Measurements from ENCODE around the gene CCDC149. TPM values are rescaled to one million over a fixed set of nuclear protein-coding genes. Genes with fewer than 3 reads are reported as not detected.

Gene CCDC149
- total RNA-seq, 1 donor = 2.5 TPM

DNA sequence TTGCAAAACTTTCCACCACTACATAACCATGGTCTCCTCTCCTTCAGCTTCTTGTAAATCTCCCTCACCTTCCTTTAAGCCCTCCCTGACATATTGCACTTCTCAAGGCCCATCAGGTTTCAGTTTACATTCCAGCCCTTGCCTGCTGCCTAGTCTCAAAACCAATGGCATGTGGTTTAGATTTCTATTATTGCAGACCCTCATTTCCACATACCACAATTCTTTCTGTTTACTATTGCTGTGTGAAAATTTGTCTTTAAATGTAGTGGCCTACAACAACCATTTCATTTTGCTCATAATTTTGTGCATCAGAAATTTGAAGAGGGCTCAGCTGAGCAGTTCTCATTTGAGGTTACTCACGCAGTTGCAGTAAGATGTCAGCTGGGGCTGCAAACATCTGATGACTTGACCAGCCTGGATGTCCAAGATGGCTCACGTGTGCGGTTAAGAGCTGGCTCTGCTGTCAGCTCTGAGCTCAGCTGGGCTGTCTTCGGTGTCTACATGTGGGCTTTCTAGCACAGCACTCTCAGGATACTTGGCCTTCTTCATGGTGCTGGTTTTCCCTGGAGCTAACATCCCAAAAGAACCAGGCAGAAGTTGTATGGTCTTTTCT is 147.4 kb downstream of the CCDC149 start:
- no peaks in the 10 kb centered on the region for H3K9me3 ChIP-seq (ENCODE audit: low read depth, low read length)
- H3K4me1 ChIP-seq (ENCODE audit: insufficient read depth, low read length) = no peaks in the 10 kb centered on the region
- H3K27me3 ChIP-seq (ENCODE audit: insufficient read depth, low read length) = no peaks in the 10 kb centered on the region
- H3K4me3 ChIP-seq (ENCODE audit: low read length) = no peak overlapping the region

DNA sequence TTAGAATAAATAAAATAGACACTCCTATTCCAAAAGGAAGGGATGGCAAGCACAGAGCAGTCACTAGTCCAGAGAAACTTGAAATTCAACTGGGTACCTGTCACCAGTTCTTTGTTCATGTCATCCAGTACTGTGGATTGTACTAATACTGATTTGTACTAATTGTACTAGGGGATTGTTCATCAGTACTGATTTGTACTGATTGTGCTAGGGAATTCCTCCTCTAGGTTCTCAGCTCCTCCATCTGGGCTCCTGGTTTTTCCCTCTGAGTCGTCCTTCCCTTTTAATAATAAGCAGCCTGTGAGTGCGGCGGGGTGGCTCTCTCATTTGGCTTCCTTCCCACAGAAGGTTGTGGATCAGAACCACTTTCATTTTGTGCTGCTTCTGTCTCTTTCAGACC is 148.5 kb downstream of the CCDC149 start:
- Histone ChIP-seq H3K27me3 (ENCODE audit: insufficient read depth, low read length) (no peaks in the 10 kb centered on the region), H3K4me3 (ENCODE audit: low read length) (no peak overlapping the region), H3K4me1 (ENCODE audit: insufficient read depth, low read length) (no peaks in the 10 kb centered on the region), H3K9me3 (ENCODE audit: low read depth, low read length) (no peaks in the 10 kb centered on the region)

DNA sequence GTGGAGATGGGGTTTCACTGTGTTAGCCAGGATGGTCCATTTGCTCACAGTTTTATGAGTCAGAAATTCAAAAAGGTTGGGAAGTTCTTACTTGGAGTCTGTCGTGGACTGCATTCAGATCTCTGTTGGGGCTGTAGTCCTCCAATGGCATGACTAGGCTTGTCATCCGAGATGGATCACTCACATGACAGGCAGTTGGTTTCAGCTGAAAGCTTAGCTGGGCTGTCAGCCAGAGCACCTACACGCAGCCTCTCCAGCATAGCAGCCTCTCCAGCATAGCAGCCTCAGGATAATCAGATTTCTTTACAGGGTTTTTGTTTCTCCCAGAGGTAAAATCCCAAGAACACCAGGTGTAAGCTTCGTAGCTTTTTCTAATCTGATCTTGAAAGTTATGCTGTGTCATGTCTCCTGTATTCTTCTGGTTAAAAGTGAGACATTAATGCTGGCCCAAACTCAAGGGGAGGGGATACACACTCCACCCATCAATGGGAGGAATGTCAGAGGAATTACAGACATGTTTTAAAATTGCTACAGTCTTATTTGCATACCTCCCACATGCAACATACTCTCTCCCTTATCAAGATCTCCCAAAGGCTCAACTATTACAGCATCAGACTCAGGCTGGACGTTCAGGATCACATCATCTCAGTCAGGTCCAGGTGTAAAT is 149.1 kb downstream of the CCDC149 start:
- H3K9me3 ChIP-seq (ENCODE audit: low read depth, low read length) = no peaks in the 10 kb centered on the region

More for the DNA sequence above, 149.1 kb downstream of the CCDC149 start:
- H3K27me3 ChIP-seq (ENCODE audit: insufficient read depth, low read length) = no peaks in the 10 kb centered on the region
- H3K4me1 ChIP-seq (ENCODE audit: insufficient read depth, low read length) = no peaks in the 10 kb centered on the region
- H3K4me3 ChIP-seq (ENCODE audit: low read length) = no peak overlapping the region

Other genes starting within 250 kb of the CCDC149 start
- not detected for gene SOD3, start 117.5 kb downstream of the CCDC149 start, total RNA-seq
- gene LGI2, start 117.9 kb upstream of the CCDC149 start, total RNA-seq = not detected
- gene SEPSECS, start 247.4 kb upstream of the CCDC149 start, total RNA-seq = 22.2 TPM

Measured in mononuclear cell (primary cell).